ENCODE data around the gene ZC3H7B.

ZC3H7B gene

GRCh38 chr22:41368543-41369423, 67.5 kb downstream of the ZC3H7B start:
- Histone ChIP-seq H3K27ac (ENCODE audit: low read depth, low read length) (no peak overlapping the region), H3K4me2 (ENCODE audit: low read length) (no peak overlapping the region)

GRCh38 chr22:41369424-41369745, 68.1 kb downstream of the ZC3H7B start:
- H3K4me2 ChIP-seq (ENCODE audit: low read length) = no peak overlapping the region
- peaks cover 27% of the 10 kb centered on the region for H3K27me3 ChIP-seq (ENCODE audit: control insufficient read depth, low read length)
- TF ChIP-seq EZH2phosphoT487 (IDR thresholded peaks at IDR 0.05; ENCODE audit: borderline replicate concordance, low read length) = no peak
- no peak for TF ChIP-seq CTCF (IDR thresholded peaks at IDR 0.05; ENCODE audit: low read depth, low read length, poor library complexity, severe bottlenecking)
- no peaks in the 10 kb centered on the region for H4K20me1 ChIP-seq (ENCODE audit: control insufficient read depth, insufficient read depth, low read depth, low read length)
- no peaks in the 10 kb centered on the region for H3K9me3 ChIP-seq (ENCODE audit: control insufficient read depth, insufficient read depth, low read length)
- H3K36me3 ChIP-seq (ENCODE audit: control insufficient read depth, low read length) = no peaks in the 10 kb centered on the region
- no peak overlapping the region for H3K27ac ChIP-seq (ENCODE audit: low read depth, low read length)
- H3K4me3 ChIP-seq (ENCODE audit: low read length) = no peak overlapping the region
- H3K79me2 ChIP-seq (ENCODE audit: control insufficient read depth, low read length) = no peaks in the 10 kb centered on the region
- H3K4me1 ChIP-seq (ENCODE audit: control insufficient read depth, low read length) = peaks cover 8% of the 10 kb centered on the region
- no peaks in the 10 kb centered on the region for H3F3A ChIP-seq (ENCODE audit: control insufficient read depth, insufficient read depth)
- no peaks in the 10 kb centered on the region for H3K9me2 ChIP-seq (replicated peaks; ENCODE audit: control insufficient read depth, low read length)

More at GRCh38 chr22:41368543-41369423, 67.5 kb downstream of the ZC3H7B start:
- Histone ChIP-seq H3K9me3 (ENCODE audit: control insufficient read depth, insufficient read depth, low read length) (no peaks in the 10 kb centered on the region), H3K9me2 (replicated peaks; ENCODE audit: control insufficient read depth, low read length) (no peaks in the 10 kb centered on the region), H3K36me3 (ENCODE audit: control insufficient read depth, low read length) (no peaks in the 10 kb centered on the region), H3F3A (ENCODE audit: control insufficient read depth, insufficient read depth) (no peaks in the 10 kb centered on the region), H3K4me3 (ENCODE audit: low read length) (no peak overlapping the region), H3K27me3 (ENCODE audit: control insufficient read depth, low read length) (peaks cover 27% of the 10 kb centered on the region), H3K79me2 (ENCODE audit: control insufficient read depth, low read length) (no peaks in the 10 kb centered on the region), H4K20me1 (ENCODE audit: control insufficient read depth, insufficient read depth, low read depth, low read length) (no peaks in the 10 kb centered on the region), H3K4me1 (ENCODE audit: control insufficient read depth, low read length) (peaks cover 8% of the 10 kb centered on the region)
- TF ChIP-seq EZH2phosphoT487 (IDR thresholded peaks at IDR 0.05; ENCODE audit: borderline replicate concordance, low read length) = no peak
- TF ChIP-seq CTCF (IDR thresholded peaks at IDR 0.05; ENCODE audit: low read depth, low read length, poor library complexity, severe bottlenecking) = no peak

- no peak overlapping the region for H3K4me3 ChIP-seq (ENCODE audit: low read length)
- TF ChIP-seq CTCF (IDR thresholded peaks at IDR 0.05; ENCODE audit: low read depth, low read length, poor library complexity, severe bottlenecking) (no peak), EZH2phosphoT487 (IDR thresholded peaks at IDR 0.05; ENCODE audit: borderline replicate concordance, low read length) (no peak)
- no peaks in the 10 kb centered on the region for H3F3A ChIP-seq (ENCODE audit: control insufficient read depth, insufficient read depth)
- no peak overlapping the region for H3K27ac ChIP-seq (ENCODE audit: low read depth, low read length)
- no peak overlapping the region for H3K4me2 ChIP-seq (ENCODE audit: low read length)
- peaks cover 8% of the 10 kb centered on the region for H3K4me1 ChIP-seq (ENCODE audit: control insufficient read depth, low read length)
- H3K9me2 ChIP-seq (replicated peaks; ENCODE audit: control insufficient read depth, low read length) = no peaks in the 10 kb centered on the region
- no peaks in the 10 kb centered on the region for H3K36me3 ChIP-seq (ENCODE audit: control insufficient read depth, low read length)
- no peaks in the 10 kb centered on the region for H3K79me2 ChIP-seq (ENCODE audit: control insufficient read depth, low read length)
- no peaks in the 10 kb centered on the region for H4K20me1 ChIP-seq (ENCODE audit: control insufficient read depth, insufficient read depth, low read depth, low read length)
- H3K27me3 ChIP-seq (ENCODE audit: control insufficient read depth, low read length) = peaks cover 27% of the 10 kb centered on the region
- H3K9me3 ChIP-seq (ENCODE audit: control insufficient read depth, insufficient read depth, low read length) = no peaks in the 10 kb centered on the region
These were observed 68.5 kb downstream of the ZC3H7B start for GRCh38 chr22:41369837-41370236.

Measured in DOHH2 (cell line).